Activated T-helper 1 cell treated with Interleukin-2 at 50 U/mL for 16 hours (primary cell): ENCODE measurements around the gene NTHL1.

ENCODE experiments used
- DNase-seq: peaks from one replicate; pipeline ENCODE4 v3.0.0-alpha.2; 2020; ENCODE audit warnings: low read depth

NTHL1 gene

GRCh38 chr16:1991948-1992703 is 55.5 kb downstream of the NTHL1 start:
- DNase-seq, result peak; percentile 94

DNA sequence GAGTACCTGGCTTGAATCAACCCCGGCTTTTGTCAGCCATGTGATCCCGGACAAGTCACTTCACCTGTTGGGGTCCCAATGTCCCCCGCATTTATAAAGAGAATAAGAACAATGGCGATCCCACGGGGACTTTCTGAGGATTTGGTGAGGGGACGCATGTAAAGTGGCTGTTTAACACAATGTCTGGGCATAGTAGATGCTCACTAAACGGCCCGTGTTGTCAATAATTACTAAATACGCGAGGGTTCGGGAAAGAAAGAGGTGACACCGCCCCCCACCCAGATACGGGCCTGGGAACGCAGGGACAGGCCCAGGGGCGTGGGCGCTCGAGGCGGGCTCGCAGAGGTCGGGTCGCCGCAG is 56.1 kb downstream of the NTHL1 start:
- no peak for DNase-seq

DNA sequence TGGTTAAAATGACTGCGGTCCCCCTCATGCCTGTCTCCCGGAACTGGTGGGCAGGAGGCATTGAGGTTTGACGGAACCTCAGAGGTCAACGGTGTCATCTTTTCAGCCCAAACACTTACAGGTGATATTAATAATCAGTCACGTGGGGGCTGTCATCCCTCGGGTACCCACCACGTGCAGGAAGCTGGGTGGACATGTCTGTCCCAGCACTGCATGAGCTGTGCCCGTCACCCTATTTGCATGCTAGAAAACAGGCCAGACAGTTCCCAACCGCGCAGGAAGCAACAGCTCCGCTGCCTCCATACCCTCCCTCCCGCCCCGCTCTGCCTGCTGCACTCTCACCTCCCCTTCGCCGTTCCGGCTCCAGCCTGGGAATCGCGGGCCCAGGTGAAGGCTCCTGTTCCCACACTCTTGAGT is 56.5 kb downstream of the NTHL1 start:
- DNase-seq, result no peak

- no peak for DNase-seq
Observed at GRCh38 chr16:1990351-1991134, 57.1 kb downstream of the NTHL1 start.

- no peak for DNase-seq
Observed at GRCh38 chr16:1990101-1990350, 57.6 kb downstream of the NTHL1 start.
